HG03439 (cell line): ENCODE results near the gene CCNB3.

Experiments
- ATAC-seq: cut with Tn5 transposase; IDR thresholded peaks from one replicate; pipeline ENCODE4 v1.9.1; 2021; ENCODE audit warnings: mild to moderate bottlenecking, moderate library complexity; ENCODE audit not compliant: unreplicated experiment

CCNB3 gene

GRCh38 chrX:50372966-50373365, 168.4 kb downstream of the CCNB3 start:
- no peak for ATAC-seq

GRCh38 chrX:50375481-50376267, 171.1 kb downstream of the CCNB3 start:
- ATAC-seq: no peak

GRCh38 chrX:50381729-50382415, 177.3 kb downstream of the CCNB3 start:
- no peak for ATAC-seq

- no peak for ATAC-seq
Measured at GRCh38 chrX:50386520-50386919, 182.0 kb downstream of the CCNB3 start.

- no peak for ATAC-seq
Measured at GRCh38 chrX:50393902-50394301, 189.3 kb downstream of the CCNB3 start.
